ENCODE data around the gene RBL1.
"Not testable (repeated sequence)": the region's sequence is repeated elsewhere in the genome, so short reads cannot be mapped to it uniquely, and the experiment has no call there.

Gene RBL1

DNA sequence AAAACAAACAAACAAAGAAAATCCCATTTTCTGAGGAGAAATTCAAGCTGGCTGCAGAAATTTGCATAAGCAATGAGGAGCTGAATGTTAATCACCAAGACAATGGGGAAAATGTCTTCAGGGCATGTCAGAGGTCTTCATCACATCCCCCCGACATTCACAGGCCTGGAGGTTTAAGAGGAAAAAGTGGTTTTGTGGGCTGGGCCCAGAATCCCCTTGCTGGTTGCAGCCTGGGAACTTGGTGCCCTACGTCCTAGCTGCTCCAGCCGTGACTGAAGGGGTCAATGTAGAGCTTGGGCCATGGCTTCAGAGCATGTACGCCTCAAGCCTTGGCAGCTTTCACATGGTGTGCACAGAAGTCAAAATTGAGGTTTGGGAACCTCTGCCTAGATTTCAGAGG is 101.6 kb downstream of the RBL1 start:
- not testable (repeated sequence) for DNase-seq (ENCODE audit: low read depth)

DNA sequence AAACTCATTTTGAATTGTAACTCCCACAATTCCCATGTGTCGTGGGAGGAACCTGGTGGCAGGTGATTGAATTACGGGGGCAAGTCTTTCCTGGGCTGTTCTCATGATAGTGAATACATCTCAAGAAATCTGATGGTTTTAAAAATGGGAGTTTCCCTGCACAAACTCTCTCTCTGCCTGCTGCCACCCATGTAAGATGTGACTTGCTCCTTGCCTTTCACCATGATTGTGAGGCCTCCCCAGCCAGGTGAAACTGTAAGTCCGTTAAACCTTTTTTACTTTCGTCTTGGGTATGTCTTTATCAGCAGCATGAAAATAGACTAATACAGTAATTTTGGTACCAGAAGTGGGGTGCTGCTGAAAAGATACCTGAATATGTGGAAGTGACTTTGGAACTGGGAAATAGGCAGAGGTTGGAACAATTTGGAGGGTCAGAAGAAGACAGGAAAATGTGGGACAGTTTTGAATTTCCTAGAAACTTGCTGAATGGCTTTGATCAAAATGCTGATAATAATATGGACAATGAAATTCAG is 102.9 kb downstream of the RBL1 start:
- no peak for DNase-seq (ENCODE audit: low read depth)

DNA sequence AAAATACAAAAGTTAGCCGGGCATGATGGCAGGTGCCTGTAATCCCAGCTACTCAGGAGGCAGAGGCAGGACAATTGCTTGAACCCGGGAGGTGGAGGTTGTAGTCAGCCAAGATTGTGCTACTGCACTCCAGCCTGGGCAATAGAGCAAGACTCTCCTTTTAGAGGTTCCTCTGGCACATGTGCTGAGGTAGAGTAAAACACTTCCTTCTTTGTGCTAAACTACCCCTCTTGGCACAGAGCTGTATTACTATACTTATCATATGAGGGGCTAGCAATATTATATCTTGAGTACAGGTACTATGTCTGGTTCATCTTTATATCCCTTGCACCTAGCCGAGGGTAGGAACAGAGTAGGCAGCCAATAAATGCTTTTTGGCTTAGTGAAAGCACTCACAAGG is 104.1 kb downstream of the RBL1 start:
- DNase-seq (ENCODE audit: low read depth) = no peak

DNA sequence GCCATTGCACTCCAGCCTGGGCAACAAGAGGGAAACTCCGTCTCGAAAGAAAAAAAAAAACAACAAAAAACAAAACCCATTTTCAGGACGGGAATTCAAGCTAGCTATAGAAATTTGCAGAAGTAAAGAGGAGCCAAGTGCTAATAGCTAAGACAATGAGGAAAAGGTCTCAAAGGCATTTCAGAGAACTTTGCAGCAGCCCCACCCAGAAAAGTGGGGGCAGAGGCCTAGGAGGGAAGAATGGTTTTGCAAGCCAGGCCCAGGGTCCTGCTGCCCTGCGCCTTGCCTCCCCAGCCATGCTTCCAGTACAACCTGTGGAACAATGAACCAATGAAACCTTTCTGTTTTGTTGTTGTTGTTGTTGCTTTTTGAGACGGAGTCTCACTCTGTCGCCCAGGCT is 106.0 kb downstream of the RBL1 start:
- no peak for DNase-seq (ENCODE audit: low read depth)

DNA sequence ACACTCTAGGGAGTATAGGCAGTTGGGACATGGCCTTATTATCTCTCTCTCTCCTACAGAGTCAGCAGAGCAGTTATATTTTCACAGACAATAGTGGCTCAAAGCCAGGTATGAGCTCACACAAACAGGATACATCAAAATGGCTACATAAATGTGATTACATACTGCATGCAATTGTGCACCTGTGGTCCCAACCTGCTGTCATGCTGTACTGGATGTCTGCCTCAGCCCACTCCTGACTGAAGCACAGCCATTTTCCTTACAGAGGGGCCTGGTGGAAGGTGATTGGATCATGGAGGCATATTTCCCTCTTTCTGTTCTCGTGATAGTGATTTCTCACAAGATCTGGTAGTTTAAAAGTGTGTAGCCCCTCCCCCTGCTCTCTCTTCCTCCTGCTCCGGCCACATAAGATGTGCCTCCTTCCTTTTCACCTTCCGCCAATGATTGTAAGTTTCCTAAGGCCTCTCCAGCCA is 107.3 kb downstream of the RBL1 start:
- no peak for DNase-seq (ENCODE audit: low read depth)

DNA sequence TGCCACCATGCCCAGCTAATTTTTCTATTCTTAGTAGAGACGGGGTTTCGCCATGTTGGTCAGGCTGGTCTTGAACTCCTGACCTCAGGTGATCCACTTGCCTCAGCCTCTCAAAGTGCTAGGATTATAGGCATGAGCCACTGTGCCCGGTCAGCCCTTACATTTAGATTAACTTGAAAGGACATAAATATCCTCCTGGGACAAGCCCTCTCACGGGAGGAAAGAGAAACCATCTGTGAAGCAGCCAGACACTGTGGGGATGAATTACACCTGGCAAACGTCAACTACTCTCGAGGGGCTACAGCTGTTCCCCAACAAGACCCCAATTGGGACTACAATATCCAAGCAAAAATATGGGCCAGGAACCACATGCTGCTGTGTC is 111.5 kb downstream of the RBL1 start:
- DNase-seq (ENCODE audit: low read depth) = no peak

DNA sequence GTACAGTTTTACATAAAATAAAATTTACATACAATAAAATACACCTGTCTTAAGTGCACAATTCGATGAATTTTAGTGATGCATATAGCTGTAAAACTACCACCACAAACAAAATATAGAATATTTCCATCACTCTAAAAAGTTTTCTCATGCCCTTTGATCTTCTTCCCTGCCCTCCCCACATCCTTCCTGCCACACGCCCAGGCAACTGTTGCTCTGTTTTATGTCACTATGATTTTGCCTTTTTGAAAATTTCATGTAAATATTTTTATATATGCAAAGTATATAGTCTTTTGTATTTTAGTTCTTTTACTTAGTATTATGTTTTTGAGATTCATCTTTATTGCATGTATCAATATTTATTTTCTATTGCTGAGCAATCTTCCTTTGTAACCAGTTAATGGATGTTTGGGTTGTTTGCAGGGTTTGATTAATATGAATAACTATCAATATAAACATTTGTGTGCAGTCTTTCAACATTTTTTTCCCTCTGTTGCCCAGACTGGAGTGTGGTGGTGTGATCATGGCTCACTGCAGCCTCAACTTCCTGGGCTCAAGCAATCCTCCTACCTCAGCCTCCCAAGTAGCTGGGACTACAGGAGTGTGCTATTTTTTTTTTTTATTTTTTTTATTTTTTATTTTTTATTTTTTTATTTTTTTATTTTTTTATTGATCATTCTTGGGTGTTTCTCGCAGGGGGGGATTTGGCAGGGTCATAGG is 120.5 kb downstream of the RBL1 start:
- DNase-seq (ENCODE audit: low read depth) = no peak

DNA sequence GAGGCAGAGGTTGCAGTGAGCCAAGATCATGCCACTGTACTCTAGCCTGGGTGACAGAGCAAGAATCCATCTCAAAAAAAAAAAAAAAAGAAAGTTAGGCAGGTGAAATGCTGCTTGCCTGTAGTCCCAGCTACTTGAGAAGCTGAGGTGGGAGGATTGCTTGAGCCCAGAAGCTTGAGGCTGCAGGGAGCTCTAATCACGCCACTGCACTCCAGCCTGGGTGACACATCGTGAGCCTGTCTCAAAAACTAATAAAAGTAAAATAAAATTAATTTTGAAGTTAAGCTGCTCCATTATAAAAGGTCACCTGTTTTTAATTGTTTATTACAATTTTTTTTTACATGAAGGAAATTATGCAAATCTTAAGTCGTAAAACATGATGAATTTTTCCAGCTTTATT is 121.1 kb downstream of the RBL1 start:
- no peak for DNase-seq (ENCODE audit: low read depth)

DNA sequence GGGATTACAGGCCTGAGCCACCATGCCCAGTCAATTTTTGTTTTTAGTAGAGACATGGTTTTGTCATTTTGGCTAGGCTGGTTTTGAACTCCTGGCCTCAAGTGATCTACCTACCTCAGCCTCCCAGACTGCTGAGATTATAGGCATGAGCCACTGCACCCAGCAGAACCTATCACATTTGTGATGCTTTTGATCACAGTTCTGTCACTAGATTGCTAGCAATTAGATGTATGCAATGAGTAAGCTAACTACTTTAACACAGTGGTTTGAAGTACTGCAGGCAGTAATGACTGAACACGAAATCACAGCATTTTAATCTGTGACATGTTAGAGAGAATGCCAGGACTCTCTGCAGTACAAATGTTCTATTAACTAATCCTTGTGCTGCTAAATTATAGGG is 124.7 kb downstream of the RBL1 start:
- no peak for DNase-seq (ENCODE audit: low read depth)

DNA sequence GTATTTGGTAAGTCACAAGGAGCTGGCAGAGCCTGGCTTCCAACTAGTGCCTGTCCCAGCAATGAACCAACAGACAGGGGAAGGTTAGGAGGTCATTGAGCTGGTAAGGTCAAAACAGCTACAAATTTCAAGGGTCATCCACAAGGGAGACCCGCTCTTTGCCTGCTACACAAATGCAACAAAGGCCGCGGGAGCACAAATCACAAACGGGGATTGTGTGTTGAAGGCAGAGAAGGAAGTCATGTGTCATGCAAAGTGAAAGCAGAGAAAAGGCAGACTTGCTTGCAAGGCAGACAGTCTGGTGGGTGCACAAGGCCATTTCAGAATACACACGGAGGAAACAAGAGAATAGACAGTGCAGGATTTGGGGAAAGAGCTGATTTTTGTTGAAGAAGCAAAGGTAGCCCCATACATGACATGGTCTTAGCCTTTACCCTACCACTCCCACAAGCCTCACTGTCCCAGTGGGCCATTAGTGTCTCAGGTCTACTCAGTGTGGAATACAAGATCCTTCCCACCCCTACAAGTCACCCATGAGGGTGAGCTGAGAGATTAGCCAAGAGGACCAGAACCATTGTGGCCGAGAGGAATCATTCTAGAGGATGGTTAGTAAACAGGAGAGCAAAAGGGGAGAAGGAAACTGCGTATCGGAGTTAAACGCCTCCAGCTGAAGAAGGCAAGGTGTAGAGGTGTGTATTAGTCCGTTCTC is 126.2 kb downstream of the RBL1 start:
- DNase-seq (ENCODE audit: low read depth) = no peak

DNA sequence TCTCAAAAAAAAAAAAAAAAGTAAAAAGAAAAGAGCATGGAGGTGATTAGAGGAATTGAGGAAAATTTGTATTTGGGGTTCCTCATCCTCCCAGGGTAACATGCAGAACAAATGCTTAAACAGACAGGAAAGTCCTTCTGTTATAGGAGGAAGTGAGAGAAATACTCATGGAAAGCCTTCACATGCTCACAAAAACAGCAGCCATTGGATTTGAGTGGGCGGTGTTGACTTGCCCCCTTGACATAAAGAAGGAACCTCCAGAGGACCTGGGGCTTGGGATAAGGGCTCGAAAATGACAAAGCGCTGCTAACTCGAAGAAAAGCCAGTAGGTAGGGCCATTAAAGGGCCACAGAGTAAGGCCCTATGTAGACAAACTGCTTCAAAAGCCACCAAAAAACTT is 126.7 kb downstream of the RBL1 start:
- no peak for DNase-seq (ENCODE audit: low read depth)

DNA sequence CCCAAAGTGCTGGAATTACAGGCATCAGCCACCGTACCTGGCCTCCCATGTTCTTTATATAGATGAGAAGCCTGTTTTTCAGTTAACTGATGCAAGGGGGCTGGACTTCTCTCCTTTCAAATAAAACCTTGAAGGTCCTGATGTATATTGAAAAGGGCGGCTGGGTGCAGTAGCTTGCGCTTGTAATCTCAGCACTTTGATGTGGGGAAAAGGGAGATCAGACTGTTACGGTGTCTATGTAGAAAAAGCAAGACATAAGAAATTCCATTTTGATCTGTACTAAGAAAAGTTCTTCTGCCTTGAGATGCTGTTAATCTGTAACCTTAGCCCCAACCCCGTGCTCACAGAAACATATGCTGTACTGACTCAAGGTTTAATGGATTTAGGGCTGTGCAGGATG is 128.2 kb downstream of the RBL1 start:
- no peak for DNase-seq (ENCODE audit: low read depth)

DNA sequence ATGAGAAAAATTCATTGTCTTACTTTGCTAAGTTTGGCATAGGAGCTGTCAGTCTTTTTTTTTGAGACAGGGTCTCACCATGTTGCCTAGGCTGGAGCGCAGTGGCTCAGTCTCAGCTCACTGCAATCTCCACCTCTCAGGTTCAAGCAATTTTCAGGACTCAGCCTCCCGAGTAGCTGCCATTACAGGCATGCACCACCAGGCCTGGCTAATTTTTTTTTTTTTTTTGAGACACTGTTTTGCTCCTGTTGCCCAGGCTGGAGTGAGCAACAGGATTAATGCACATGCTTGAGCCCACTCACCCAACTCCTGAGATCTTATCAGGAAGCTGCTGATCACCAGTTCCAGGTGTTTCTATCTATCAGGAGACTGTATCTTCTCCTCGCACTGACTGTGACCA is 128.8 kb downstream of the RBL1 start:
- DNase-seq (ENCODE audit: low read depth) = not testable (repeated sequence)

DNA sequence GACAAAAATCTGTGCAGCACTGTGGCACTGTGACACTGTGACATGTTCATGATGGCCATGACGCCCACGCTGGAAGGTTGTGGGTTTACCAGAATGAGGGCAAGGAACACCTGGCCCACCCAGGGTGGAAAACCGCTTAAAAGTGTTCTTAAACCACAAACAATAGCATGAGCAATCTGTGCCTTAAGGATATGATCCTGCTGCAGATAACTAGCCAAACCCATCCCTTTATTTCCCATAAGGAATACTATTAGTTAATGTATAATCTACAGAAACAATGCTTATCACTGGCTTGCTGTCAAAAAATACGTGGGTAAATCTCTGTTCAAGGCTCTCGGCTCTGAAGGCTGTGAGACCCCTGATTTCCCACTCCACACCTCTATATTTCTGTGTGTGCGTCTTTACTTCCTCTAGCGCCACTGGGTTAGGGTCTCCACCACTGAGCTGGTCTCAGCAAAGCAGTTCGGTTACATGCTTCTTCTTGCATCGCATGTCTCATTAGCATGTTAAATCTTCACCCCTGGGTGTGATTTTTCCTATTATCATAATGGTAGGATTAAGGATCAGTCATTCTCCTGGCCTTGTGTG is 133.3 kb downstream of the RBL1 start:
- not testable (repeated sequence) for DNase-seq (ENCODE audit: low read depth)

DNA sequence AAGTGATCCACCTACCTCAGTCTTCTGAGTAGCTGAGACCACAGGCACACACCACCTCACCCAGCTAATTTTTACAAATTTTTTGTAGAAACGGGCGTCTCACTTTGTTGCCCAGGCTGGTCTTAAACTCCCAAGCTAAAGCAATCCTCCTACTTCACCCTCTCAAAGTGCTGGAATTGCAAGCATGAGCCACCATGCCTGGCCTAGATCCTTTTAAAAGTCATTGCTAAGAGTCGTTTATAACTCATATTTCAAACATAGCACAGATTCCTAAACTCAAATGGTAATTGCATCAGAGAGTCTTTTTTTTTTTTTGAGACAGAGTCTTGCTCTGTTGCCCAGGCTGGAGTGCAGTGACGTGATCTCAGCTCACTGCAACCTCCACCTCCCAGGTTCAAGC is 136.6 kb downstream of the RBL1 start:
- no peak for DNase-seq (ENCODE audit: low read depth)

DNA sequence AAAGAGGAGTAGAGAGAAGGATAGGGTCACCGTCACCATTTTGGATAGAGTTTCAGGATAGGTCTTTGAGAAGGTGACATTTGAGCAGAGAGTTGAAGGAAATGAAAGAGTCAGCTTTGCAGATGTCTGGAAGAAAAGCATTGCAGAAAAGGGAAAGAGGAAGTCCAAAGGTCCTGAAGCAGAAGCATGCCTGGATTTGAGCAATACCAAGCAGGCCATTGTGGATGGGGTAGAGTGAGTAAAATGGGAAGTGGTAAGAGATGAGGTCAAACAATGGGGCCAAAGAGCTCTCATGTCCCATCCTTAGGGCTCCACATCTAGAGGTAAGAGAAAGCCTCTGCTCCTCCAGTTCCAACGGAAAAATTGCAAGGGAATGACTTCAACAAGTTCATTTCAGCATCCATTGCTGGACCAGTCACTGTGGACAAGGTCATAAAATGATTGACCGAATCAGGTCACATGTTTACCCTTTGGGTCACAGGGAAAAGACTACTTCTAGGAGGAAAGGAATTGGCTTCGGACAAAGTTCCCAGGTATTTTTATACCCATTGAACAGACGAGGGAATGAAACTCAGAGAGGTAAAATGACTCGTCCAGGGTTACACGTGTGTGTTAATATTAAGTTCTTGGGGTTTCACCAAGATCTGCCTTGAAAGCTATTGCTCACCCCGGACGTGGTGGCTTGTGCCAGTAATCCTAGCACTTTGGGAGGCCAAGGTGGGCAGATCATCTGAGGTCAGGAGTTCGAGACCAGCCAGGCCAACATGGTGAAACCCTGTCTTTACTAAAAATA is 137.7 kb downstream of the RBL1 start:
- DNase-seq (ENCODE audit: low read depth) = no peak

DNA sequence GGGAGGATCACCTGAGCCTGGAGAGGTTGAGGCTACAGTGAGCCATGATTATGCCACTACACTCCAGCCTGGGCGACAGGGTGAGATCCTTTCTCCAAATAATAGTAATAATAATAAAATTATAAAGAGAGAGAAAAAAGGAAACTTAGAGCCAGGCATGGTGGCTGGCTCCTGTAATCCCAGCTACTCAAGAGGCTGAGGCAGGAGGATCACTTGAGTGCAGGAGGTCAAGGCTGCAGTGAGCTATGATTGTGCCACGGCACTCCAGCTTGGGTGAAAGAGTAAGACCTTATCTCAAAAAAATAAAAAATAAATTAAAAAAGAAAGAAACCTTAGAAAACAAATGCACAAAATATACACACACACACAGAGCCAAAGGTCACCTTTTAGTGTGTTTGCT is 139.1 kb downstream of the RBL1 start:
- DNase-seq (ENCODE audit: low read depth) = no peak

DNA sequence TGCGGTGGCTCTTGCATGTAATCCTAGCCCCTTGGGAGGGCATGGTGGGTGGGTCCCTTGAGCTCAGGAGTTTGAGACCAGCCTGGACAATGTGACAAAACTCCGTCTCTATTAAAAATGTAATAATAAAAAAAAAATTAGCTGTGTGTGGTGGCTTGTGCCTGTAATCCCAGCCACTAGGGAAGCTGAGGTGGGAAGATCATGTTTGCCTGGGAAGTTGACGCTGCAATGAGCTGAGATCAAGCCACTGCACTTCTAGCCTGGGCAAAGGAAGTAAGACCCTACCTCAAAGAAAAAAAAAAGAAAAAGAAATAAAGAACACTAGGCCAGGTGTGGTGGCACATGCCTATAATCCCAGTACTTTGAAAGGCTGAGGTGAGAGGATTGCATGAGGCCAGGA is 139.8 kb downstream of the RBL1 start:
- no peak for DNase-seq (ENCODE audit: low read depth)

DNA sequence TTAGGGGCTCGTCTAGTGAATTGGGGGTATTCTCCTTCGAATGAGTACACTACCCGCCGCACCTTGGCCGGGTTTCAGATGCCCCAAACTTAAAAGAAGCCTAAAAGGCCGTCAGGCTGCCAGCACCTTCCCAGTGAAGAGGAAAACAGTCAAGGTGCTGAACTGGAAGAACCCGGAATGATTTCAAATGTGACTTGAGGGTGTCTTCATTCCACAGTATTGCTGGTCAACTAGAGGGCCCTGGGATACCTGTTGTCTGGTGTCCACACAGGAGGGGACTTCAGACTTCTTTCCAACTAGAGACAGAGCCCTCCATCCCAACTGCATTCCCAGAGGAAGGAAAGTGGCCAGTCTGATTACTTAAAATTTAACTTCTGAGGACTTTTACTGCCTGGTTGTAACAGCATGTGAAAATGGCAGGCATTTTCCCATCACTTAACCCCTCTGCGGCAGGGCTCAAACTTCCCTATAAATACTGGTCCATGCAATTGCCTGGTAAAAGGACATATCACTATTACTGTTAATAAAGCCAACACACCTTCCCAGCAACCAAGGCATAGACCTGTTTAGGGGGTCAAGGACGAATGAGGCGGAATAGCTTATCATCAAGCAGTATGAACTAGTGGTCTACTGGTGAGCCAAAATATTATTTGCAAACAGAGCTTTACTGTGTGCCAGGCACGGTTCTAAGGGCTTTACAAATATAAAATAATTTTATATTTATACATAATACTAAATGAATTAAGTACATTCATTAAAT is 143.6 kb downstream of the RBL1 start:
- no peak for DNase-seq (ENCODE audit: low read depth)

DNA sequence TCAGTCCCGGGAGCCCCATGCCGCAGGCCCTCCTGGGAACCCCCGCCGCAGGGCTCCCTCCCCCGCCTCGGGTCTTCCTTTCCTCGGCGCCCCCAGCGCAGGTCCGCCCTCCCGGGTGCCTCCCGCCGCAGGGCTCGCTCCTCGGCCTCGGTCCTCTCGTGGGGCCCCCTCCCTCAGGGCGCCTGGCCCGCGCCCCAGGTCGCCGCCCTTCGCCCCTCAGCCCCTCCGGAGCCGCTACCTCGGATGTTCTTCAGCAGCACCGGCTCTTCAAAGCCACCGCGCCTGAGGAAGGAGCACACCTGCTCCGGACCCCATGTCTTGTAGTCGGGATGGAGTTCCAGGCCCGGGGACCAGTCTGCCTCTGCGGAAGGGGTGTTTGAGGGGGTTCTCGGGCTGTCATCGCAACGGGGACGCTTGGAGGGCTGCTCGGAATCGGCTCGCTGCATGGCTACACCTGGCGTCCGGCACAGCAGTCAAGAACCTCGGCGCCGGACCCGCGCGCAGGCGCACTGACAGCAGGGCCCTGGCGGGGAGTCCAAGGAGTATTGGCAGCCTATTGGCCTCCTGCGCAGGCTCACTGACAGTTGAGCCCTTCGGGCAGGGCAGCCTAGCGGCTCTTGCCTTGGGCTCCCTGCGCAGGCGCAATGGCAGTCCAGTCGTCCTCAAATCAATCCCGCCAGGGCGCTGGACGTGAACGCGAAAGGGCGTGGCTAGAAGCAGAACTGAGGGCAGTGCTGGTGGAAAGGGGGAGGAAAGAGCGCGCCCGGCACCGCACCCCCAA is 144.4 kb downstream of the RBL1 start, which contains the start of gene SAMHD1:
Gene SAMHD1 (minus strand): TSS at position 511 of the 781 bp plus-strand sequence. CDS start 65 bp downstream, at position 446.
- peak; percentile 80 for DNase-seq (ENCODE audit: low read depth)

All from CMK (cell line).